GM21786 (cell line): ENCODE data around the gene SORCS2.

Experiments used
- ATAC-seq: cut with Tn5 transposase; IDR thresholded peaks from one replicate; pipeline ENCODE4 v1.9.1; 2021; ENCODE audit not compliant: unreplicated experiment

SORCS2 gene

DNA sequence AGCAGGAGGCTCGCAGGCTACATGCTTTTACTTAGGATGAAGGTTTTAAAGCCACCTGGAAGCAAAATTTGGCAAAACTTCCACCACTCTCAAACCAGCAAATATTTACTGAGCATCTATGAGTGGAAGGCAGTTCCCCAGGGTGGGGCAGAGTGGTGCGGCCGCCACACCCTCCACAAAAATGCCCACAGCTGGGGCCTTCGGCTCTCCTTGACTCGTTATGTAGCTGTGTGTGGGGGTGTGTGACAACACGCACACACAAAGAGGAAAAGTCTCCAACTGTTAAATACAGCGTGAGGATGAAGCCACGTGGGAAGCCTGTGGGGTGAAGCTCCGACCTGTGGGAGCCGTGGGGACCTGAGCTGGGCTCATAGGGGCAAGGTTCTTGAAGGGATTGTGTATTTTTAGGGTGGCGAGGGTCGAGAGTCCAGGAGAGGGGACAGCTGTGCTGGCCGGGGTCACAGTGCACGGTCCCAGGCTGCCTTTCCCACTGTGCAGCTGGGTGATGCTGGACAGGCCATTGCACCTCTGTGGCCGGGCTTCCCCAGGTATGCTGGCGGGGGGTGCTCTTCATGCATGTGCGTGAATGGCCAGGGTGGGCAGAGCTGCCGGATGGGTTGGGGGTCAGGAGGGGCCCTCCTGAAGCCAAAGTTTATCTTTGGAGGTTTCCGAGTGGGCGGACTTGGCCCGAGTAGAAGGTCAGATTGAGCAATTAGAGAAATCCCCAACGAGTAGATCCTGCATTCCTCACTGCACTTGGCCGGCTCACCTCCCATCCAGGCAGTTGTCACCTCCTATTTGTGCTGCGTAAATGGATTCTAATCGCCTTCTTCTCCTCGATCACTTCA is 25.4 kb downstream of the SORCS2 start:
- ATAC-seq, result no peak

- no peak for ATAC-seq
Measured at GRCh38 chr4:7218686-7219085, 26.3 kb downstream of the SORCS2 start.

DNA sequence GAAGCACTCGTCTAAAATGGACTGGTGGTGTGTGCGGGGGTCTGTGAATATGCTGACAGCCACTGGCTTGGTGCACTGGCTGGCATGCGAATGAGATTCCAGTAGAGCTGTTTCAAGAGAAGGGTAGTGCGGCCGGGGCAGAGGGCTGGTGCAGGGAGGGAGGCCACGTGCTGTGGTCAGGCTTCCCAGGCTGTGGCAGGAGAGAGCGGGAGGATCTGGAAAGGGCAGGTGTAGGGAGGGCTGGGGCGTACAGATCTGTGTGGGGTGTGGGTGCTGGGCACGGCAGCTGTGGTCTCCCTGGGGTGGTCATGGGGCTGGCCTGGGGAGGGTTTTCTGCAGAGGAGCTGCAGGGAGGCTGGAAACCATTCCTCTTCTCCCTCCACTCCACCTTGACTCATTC is 30.2 kb downstream of the SORCS2 start:
- no peak for ATAC-seq

DNA sequence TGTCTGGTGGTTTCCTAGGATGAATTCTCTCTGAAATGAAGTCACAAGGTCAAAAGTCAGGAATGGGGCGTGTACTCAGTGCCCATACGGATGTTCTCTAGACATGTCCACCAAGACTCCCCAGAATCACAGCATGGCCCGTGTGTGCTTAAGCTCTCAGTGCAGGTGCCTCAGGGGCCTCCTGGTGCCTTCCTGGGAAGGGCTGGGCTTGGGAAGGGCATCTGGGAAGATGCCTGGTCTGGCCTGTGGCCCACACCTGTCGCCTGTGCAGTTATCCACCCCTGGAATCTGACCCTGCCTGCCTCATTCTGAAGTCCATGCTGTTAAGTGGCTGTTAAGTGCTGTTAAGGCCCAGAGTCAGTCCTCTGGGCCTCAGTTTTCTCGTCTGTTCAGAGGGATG is 31.2 kb downstream of the SORCS2 start:
- ATAC-seq, result no peak

DNA sequence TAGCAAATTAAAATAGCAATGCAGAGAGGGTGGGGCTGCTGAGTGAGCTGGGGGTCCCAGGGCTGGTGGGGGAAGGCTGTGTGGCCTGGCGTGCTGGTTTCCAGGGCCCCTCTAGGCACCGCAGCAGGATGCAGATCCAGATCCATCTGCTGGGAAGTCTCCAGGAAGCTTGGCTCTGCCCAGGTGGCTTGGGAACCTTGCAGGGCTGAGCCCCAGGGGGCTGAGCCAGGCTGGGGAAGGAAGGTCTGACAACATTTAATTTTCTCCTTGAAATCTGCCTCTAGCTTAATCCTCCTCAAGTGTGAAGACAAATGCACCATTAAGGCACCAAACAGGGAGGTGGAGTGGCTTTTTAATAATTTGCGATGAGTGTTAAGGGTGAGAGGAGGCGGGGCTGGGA is 31.7 kb downstream of the SORCS2 start:
- no peak for ATAC-seq

DNA sequence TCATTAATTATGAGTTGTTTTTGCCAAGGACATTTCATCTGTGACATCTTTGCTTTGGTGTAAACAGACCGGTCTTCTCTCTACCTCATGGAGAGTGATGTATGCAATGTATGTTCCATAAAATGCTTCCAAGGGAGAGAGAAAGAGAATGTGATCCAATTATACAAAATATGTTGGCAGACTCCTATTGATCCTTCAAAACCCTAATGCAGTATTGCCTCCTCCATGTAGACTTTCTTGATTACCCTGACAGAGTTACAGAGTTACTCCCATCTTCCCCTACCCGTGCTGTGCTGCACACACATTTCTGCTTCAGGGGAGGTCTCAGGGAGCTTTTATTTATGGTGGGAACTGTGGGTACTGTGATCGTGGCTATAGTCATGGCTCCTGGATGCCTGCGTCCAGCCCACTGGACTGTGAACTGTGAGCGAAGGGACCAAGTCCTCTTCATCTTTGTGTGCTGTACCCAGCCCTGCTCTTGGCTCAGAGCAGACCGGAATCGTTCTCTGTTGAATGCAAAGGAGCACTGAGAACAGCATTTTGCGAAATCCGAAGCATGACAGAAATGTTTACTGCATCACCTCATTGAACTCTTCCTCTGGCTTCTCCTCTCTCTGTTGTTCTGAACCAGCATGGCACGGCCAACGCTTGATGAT is 32.7 kb downstream of the SORCS2 start:
- no peak for ATAC-seq

DNA sequence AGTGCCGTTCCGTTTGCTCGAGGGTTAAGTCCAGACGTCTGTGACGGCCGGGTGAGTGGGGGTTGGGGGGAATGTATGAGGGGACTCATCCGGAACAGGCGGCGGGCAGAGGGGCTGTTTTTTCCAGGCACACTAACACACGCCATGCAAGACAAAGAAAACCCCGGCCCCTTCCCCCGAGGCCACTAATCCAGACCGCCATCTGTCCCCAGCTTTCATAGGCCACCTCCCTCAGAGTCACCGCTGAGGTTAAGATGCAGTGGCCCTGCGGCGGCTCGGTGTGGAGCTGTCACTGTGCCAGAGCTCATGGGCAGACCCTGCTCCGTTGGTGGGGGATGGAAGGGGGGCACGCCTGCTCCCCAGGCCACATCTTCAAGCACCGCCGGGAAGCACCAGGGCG is 34.1 kb downstream of the SORCS2 start:
- no peak for ATAC-seq

DNA sequence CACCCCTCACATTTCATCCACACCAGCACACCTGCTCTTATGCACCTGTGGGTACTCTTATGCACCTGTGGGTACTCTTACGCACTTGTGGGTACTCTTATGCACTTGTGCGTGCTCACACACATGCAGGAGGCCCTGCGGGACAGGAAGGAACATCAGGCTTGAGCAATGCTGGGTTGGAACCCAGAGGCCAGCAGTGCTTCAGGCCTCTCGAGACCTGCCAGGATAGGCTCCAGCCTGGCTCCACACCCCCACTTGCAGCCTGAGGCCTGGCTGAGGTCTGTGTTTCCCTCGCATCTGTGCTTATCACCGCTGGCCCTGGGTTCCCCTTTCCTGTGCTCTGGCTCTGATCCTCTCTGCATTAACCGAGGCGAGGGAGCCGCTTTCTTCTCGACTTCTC is 34.7 kb downstream of the SORCS2 start:
- no peak for ATAC-seq

GRCh38 chr4:7228734-7229133 is 36.4 kb downstream of the SORCS2 start:
- ATAC-seq, result no peak

DNA sequence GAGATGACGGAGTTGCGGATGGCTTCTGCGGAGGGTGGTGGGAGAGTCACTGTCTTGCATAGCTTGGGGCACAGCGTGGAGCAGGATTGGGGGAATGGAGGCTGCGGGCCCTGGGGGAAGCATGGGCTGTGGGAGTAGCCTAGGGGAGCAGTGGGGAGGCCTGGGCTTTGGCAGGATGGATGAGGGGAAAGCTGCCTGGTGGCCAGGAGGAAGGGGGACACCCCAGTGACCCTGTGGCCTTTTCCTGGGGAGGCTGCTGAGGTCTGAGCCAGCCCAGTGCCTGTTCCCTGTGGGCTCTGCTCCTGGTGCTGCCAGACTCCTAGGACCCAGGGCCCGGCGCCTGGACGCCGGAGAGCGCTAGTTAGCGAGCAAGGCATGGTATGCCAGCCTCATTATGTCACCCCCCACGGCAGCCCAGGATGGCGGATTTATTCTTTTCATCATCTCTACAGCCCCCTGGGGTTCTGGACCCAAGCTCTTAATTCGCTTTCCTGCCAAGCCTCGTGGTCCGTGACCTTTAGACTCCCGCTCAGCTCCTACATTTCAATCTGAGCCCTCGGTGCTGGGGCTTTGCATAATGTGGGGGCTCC is 39.8 kb downstream of the SORCS2 start:
- no peak for ATAC-seq

GRCh38 chr4:7233006-7233580 is 40.8 kb downstream of the SORCS2 start:
- ATAC-seq, result no peak

DNA sequence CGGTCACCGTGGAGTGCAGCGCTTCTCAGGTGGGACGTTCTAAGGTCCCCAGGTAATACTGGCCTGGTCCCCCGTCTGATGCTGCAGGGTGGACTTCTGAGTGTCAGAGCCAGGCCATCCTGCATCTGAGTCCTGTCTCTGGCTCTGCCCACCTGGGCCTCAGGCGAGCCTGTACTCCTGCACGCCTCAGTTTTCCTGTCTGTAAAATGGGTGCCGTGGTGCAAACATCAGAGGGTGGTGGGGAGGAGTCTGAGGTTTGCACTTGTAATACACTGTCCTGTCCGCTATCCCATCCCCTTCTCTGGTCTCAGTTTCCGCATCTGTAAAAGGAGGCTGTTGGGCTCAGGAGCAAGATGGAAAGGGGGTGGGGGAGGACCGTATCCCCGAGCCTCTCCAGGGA is 41.3 kb downstream of the SORCS2 start:
- ATAC-seq, result no peak

DNA sequence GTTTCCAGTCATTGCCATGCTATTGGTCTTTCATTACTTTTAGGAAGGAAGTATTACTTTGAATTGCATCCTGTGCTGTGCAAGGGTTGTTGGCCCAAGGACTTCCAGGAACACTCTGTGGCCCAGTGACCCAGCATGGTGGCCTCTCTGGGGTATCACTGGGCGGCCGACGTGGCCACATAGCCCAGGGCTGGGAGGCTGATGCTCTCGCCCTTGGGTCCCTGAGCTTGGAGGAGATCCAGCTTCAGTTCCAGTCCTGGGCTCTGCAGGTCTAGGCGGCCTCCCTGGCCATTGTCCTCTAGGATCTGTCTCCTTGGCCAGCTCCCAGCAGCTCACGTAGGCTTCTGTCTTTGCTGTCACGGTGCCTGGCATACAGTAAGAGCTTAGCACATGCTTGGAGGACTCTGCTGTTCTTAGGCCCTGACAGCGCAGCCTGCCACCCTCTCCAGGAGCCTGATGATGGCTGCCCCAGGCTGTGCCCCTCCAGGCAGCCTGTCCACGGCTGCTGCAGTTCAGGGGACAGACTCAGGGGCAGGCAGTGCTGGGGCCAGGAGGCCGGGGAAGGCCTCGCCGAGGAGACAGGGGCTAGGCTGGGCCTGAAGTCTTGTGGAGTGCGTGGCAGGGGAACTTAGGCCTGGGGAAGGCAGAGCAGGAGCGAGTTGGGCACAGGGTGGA is 42.2 kb downstream of the SORCS2 start:
- ATAC-seq, result no peak

DNA sequence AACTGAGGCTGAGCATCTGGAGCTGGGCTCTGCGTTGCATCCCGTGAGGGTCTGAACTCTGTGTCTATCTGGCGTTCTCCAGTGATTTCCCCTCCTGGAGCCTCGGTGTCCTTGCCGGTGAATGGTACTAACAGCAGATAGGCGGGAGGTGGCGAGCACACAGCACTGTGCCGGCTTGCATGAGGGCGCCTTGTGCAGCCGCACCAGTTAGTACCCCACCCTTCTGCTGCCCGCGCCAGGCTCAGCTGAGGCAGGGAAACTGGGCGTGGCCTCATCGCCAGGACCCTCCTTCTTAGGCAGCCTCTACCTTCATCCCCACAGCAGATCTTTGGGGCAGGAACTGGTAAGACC is 42.7 kb downstream of the SORCS2 start:
- ATAC-seq, result no peak

DNA sequence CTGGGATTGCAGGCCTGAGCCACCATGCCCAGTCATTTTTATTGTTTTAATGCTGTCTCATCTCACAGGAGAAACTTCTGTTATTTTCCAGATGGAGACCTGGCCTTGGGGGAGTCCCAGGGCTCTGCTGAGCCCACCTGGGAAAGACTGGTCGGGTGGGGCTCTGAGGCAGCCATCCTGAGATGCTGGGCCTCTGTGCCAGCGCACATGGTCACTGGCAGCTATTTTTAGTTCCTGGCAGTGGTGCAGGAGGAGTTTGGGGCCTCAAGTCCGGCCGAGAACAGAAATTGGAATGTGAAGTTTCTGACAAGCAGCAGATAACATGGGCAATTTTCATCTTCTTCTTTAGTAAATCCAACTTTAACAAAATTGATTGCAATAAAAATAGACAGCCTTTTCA is 44.5 kb downstream of the SORCS2 start:
- ATAC-seq, result no peak

DNA sequence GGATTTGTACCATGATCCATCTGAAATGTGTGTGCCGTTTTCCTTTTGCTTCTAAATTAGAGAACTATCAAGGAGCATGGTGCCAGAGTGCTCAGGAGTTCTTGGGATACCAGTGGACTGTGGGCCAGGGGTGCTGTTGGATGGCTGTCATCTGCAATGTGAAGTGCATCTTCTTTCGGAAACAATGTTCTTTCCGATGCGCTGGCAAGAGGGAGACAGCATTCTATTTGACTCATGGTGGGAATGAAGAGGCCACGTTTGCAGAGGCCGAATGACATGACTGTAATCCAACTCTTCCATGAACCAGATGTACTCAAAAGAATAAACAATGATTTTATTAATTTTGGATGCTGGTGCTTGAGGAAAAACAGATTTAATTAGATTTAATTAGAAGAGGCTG is 45.5 kb downstream of the SORCS2 start:
- ATAC-seq, result no peak

- no peak for ATAC-seq
Measured at GRCh38 chr4:7238300-7238960, 46.1 kb downstream of the SORCS2 start.

GRCh38 chr4:7239101-7239820 is 46.9 kb downstream of the SORCS2 start:
- ATAC-seq, result no peak

DNA sequence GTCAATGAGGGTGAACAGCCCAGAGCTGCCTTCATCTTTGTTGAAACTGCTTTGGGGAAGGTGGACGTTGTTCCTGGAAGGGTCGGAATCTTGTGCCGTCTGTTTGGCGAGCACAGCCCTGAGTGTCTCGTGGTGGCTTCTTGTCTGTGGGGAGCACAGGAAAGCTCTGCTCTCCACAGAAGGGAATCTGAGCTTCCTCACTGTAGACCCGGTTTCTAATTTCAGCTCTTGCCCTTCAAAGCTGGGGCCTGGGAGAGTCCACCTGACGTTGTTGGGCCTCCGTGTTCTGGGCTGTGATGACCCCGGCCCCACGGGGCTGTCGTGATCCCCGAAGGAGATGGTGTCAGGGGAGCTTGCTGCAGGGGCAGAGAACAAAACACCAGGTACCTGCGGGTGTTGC is 47.5 kb downstream of the SORCS2 start:
- no peak for ATAC-seq

GRCh38 chr4:7240306-7240705 is 48.0 kb downstream of the SORCS2 start:
- no peak for ATAC-seq
